Uterus (tissue), 4 donors: ENCODE data around the gene FAM9B. TPM values are rescaled to one million over a fixed set of nuclear protein-coding genes. Genes with fewer than 3 reads are reported as not detected.

Source experiments
- DNase-seq, 2 donors: peaks; one replicate each; pipeline ENCODE4 v3.0.0-alpha.2; 2019 to 2020
- H3K27ac ChIP-seq, 2 donors: fragments of 200-600 bp; sonication (generic); 1 replicate in 1 of 2; 2 replicates in 1 of 2; pipeline ENCODE4 v1.5.1; 2016 to 2018
- H3K27me3 ChIP-seq, 2 donors: fragments of 200-600 bp; sonication (generic); one replicate each; pipeline ENCODE4 v1.5.1; 2018 to 2019; ENCODE audit warnings: control low read depth in 1 of 2
- H3K36me3 ChIP-seq, 2 donors: fragments of 200-600 bp; sonication (generic); one replicate each; pipeline ENCODE4 v1.5.1; 2019; ENCODE audit warnings: control low read depth in 1 of 2
- H3K4me1 ChIP-seq, 2 donors: fragments of 200-600 bp; sonication (generic); one replicate each; pipeline ENCODE4 v1.5.1; 2018 to 2019; ENCODE audit warnings: control low read depth in 1 of 2
- H3K4me3 ChIP-seq, 2 donors: fragments of 200-600 bp; sonication (generic); 1 replicate in 1 of 2; 2 replicates in 1 of 2; pipeline ENCODE4 v1.5.1; 2018 to 2019; ENCODE audit warnings: mild to moderate bottlenecking in 1 of 2
- H3K9me3 ChIP-seq, 2 donors: fragments of 200-600 bp; sonication (generic); one replicate each; pipeline ENCODE4 v1.5.1; 2019; ENCODE audit warnings: control low read depth in 1 of 2
- CTCF ChIP-seq, 4 experiments: fragments of 200-600 bp in 2 of 4; fragments of 450-650 bp in 2 of 4; sonication (generic) in 2 of 4; IDR thresholded peaks; one replicate each; pipeline ENCODE4 v1.5.1; 2016 to 2019; ENCODE audit warnings: antibody characterized with exemption in 4 of 4, mild to moderate bottlenecking in 2 of 4, moderate library complexity in 1 of 4
- POLR2A ChIP-seq, 2 donors: fragments of 450-650 bp; IDR thresholded peaks; one replicate each; pipeline ENCODE4 v1.6.1; 2016; ENCODE audit warnings: antibody characterized with exemption in 2 of 2, mild to moderate bottlenecking in 1 of 2, moderate library complexity in 1 of 2
- intact Hi-C: fragments of 100-400 bp; cut with DNase I; formaldehyde crosslinking; loops from one replicate; pipeline ENCODE4 v1.15.1; 2023; ENCODE audit warnings: low total_unique reads
- total RNA-seq, 4 donors: library from RNA; depleted of rRNA in 3 of 4; stranded (reverse); fragments of >200 nt in 3 of 4; gene quantifications; one replicate each; pipeline versions ENCODE4 v1.1.0 to v1.2.4, GENCODE V29; 2014 to 2023
- donor health status: DM: yes; HTN: yes; CAD: no.

The FAM9B gene
- total RNA-seq, 4 donors from 2014 or later: 0.62 to 4.4 (median 2.2) TPM

- no peak for DNase-seq
- H3K9me3 ChIP-seq: no peaks in the 10 kb centered on the region
- H3K27ac ChIP-seq: no peak overlapping the region
- intact Hi-C loops: no loop called here
- H3K4me3 ChIP-seq: no peak overlapping the region
- no peaks in the 10 kb centered on the region for H3K4me1 ChIP-seq
- no peaks in the 10 kb centered on the region for H3K27me3 ChIP-seq
- TF ChIP-seq POLR2A (IDR thresholded peaks at IDR 0.05) (no peak), CTCF (IDR thresholded peaks at IDR 0.05) (no peak)
- H3K36me3 ChIP-seq: no peaks in the 10 kb centered on the region
These were observed 46.2 kb downstream of the FAM9B start for GRCh38 chrX:8987672-8988250.

- Histone ChIP-seq H3K4me1 (no peaks in the 10 kb centered on the region), H3K4me3 (no peak overlapping the region), H3K27me3 (no peaks in the 10 kb centered on the region), H3K36me3 (no peaks in the 10 kb centered on the region), H3K9me3 (no peaks in the 10 kb centered on the region), H3K27ac (no peak overlapping the region)
- TF ChIP-seq POLR2A (IDR thresholded peaks at IDR 0.05) (no peak), CTCF (IDR thresholded peaks at IDR 0.05) (no peak)
- intact Hi-C loops: no loop called here
- DNase-seq: no peak
These were observed 49.7 kb downstream of the FAM9B start for GRCh38 chrX:8984231-8984630.

- Histone ChIP-seq H3K27me3 (no peaks in the 10 kb centered on the region), H3K4me3 (no peak overlapping the region), H3K27ac (no peak overlapping the region), H3K4me1 (no peaks in the 10 kb centered on the region), H3K9me3 (no peaks in the 10 kb centered on the region), H3K36me3 (no peaks in the 10 kb centered on the region)
- TF ChIP-seq POLR2A (IDR thresholded peaks at IDR 0.05): no peak
- TF ChIP-seq CTCF (IDR thresholded peaks at IDR 0.05): no peak
- intact Hi-C loops: no loop called here
- no peak for DNase-seq
These were observed 52.2 kb downstream of the FAM9B start for GRCh38 chrX:8981723-8982122.

GRCh38 chrX:8980756-8981155 lies 53.2 kb downstream of the FAM9B start:
- DNase-seq: no peak
- no peaks in the 10 kb centered on the region for H3K27me3 ChIP-seq
- H3K4me1 ChIP-seq: no peaks in the 10 kb centered on the region
- H3K27ac ChIP-seq: no peak overlapping the region
- no peak overlapping the region for H3K4me3 ChIP-seq
- intact Hi-C loops: no loop called here
- TF ChIP-seq CTCF (IDR thresholded peaks at IDR 0.05) (no peak), POLR2A (IDR thresholded peaks at IDR 0.05) (no peak)
- H3K36me3 ChIP-seq: no peaks in the 10 kb centered on the region
- H3K9me3 ChIP-seq: no peaks in the 10 kb centered on the region

Other genes starting within 250 kb of the FAM9B start
- not detected for gene FAM9A, start 232.7 kb downstream of the FAM9B start, total RNA-seq